K562 (cell line): Measurements from ENCODE around the gene UBE3B. TPM values are rescaled to one million over a fixed set of nuclear protein-coding genes. Genes with fewer than 3 reads are reported as not detected.

Experiments
- ATF3 ChIP-seq, 2 experiments: fragments of 450-650 bp in 1 of 2; sonication (generic) in 1 of 2; formaldehyde crosslinking in 1 of 2; IDR thresholded peaks in 1 of 2; conservative IDR thresholded peaks in 1 of 2; 2 replicates each; pipeline versions ENCODE4 v1.6.1 to v1.8.1; 2016 to 2023; ENCODE audit warnings: mild to moderate bottlenecking in 2 of 2, moderate library complexity in 2 of 2, inconsistent platforms in 1 of 2, missing genetic modification reagents in 1 of 2
- CHD2 ChIP-seq: IDR thresholded peaks from 2 replicates; pipeline ENCODE4 v1.6.1; 2011; ENCODE audit warnings: low read depth, low read length
- ERF ChIP-seq: fragments of 450-650 bp; formaldehyde crosslinking; IDR thresholded peaks from 2 replicates; pipeline ENCODE4 v1.4.0; 2020; ENCODE audit warnings: mild to moderate bottlenecking, mixed read lengths
- FOXK1 ChIP-seq: sonication (generic); formaldehyde crosslinking; IDR thresholded peaks from 2 replicates; pipeline ENCODE4 v1.8.0; 2022; ENCODE audit warnings: missing genetic modification reagents, mild to moderate bottlenecking, borderline replicate concordance
- LCOR ChIP-seq: sonication (generic); formaldehyde crosslinking; IDR thresholded peaks from 2 replicates; pipeline ENCODE4 v1.8.0; 2022; ENCODE audit warnings: mild to moderate bottlenecking, missing genetic modification reagents
- MCM7 ChIP-seq, 2 experiments: fragments of 450-650 bp; IDR thresholded peaks; 2 replicates each; pipeline ENCODE4 v1.6.1; 2016 to 2018
- RB1 ChIP-seq: fragments of 450-650 bp; IDR thresholded peaks from 2 replicates; pipeline ENCODE4 v1.6.1; 2017; ENCODE audit warnings: low read depth, mild to moderate bottlenecking
- SMARCA5 ChIP-seq: fragments of 450-650 bp; IDR thresholded peaks from 2 replicates; pipeline ENCODE4 v1.6.1; 2016
- SMARCC2 ChIP-seq: fragments of 450-650 bp; IDR thresholded peaks from 2 replicates; pipeline ENCODE4 v1.6.1; 2017; ENCODE audit warnings: antibody characterized with exemption, moderate library complexity, mild to moderate bottlenecking, low read depth
- TFAP4 ChIP-seq: sonication (generic); formaldehyde crosslinking; IDR thresholded peaks from 2 replicates; pipeline ENCODE4 v1.8.0; 2022; ENCODE audit warnings: missing genetic modification reagents, mild to moderate bottlenecking, moderate library complexity, borderline replicate concordance
- XRCC5 ChIP-seq: fragments of 200-400 bp; formaldehyde crosslinking; IDR thresholded peaks from 2 replicates; pipeline ENCODE4 v1.6.1; 2017; ENCODE audit warnings: low read depth, mild to moderate bottlenecking, low read length
- ZFP30 ChIP-seq: fragments of 250-450 bp; sonication (Bioruptor Pico); IDR thresholded peaks from 2 replicates; pipeline ENCODE4 v1.8.0; 2022; ENCODE audit warnings: moderate library complexity, mild to moderate bottlenecking, inconsistent platforms, borderline replicate concordance
- ZNF24 ChIP-seq: fragments of 450-650 bp; IDR thresholded peaks from 2 replicates; pipeline ENCODE4 v1.6.1; 2016
- ZNF311 ChIP-seq: fragments of 250-450 bp; sonication (Bioruptor Pico); IDR thresholded peaks from 2 replicates; pipeline ENCODE4 v1.4.0; 2020; ENCODE audit warnings: mild to moderate bottlenecking, moderate library complexity
- polyA plus RNA-seq, 8 experiments: library from polyadenylated mRNA; depleted of rRNA in 4 of 8; stranded (reverse) in 5 of 8; unstranded in 3 of 8; fragments of >200 nt; fragmentation: Nextera tagmentation in 2 of 8; fragmentation: Illumina TruSeq in 1 of 8; extraction: Ambion mirVana in 2 of 8; extraction: Trizol in 1 of 8; gene quantifications; 2 replicates each; pipeline versions ENCODE4 v1.2.1 to v1.2.3, GENCODE V29; 2011 to 2014; ENCODE audit warnings: inconsistent platforms in 1 of 8, missing spikeins in 1 of 8
- total RNA-seq, 7 experiments: library from RNA; depleted of rRNA in 6 of 7; stranded (reverse); fragments of >200 nt in 6 of 7; fragmentation: Illumina TruSeq in 2 of 7; extraction: Trizol in 2 of 7; gene quantifications; 2 replicates each; pipeline versions ENCODE4 v1.2.1 to v1.2.3, GENCODE V29; 2011 to 2021; ENCODE audit warnings: low replicate concordance in 1 of 7
- TF ChIP-seq, protein P1 (sequence below): fragments of 450-650 bp; formaldehyde crosslinking; IDR thresholded peaks from 2 replicates; pipeline ENCODE4 v1.4.0; 2020; ENCODE audit warnings: mild to moderate bottlenecking, moderate library complexity
- TF ChIP-seq, protein P2 (sequence below): fragments of 450-650 bp; formaldehyde crosslinking; IDR thresholded peaks from 2 replicates; pipeline ENCODE4 v1.4.0; 2020; ENCODE audit warnings: mild to moderate bottlenecking, moderate library complexity
- TF ChIP-seq, protein P3 (sequence below): IDR thresholded peaks from 2 replicates; pipeline ENCODE4 v1.6.1; 2014; ENCODE audit warnings: antibody characterized with exemption

Gene UBE3B
- total and polyA plus RNA-seq, 9 of the 15 experiments (the other 6 are each of a cell fraction or from before 2014, with no cell fraction given), result 7.6 to 23.6 (median 15.5) TPM

GRCh38 chr12:109573029-109573913 is 95.8 kb downstream of the UBE3B start, which contains the start of the genes MMAB and MVK (continued):
- TF ChIP-seq RB1 (peak; percentile 87; the same call in 1 of the 2 replicates), ZFP30 (CRISPR knock-in tag) (no peak), SMARCC2 (peak; percentile 58; the same call in 1 of the 2 replicates), ZNF24 (peak; percentile 47; the same call in 1 of the 2 replicates), SMARCA5 (no peak), CHD2 (peak; percentile 71; the same call in 1 of the 2 replicates), TFAP4 (CRISPR knock-in tag) (peak; percentile 96), ERF (CRISPR knock-in tag) (peak; percentile 83), LCOR (CRISPR knock-in tag) (no peak), FOXK1 (0 out of 2 replicates have a peak, but pooled peaks have one; percentile 72), XRCC5 (no peak), ATF3 (IDR thresholded peaks at IDR 0.05) (peak; percentile 97), ATF3 (CRISPR knock-in tag; conservative IDR thresholded peaks at IDR 0.05) (peak; percentile 59; the same call in 1 of the 2 replicates), ZNF311 (CRISPR knock-in tag) (no peak), MCM7 (IDR thresholded peaks at IDR 0.05) (no peak)
- TF ChIP-seq, protein P1, sequence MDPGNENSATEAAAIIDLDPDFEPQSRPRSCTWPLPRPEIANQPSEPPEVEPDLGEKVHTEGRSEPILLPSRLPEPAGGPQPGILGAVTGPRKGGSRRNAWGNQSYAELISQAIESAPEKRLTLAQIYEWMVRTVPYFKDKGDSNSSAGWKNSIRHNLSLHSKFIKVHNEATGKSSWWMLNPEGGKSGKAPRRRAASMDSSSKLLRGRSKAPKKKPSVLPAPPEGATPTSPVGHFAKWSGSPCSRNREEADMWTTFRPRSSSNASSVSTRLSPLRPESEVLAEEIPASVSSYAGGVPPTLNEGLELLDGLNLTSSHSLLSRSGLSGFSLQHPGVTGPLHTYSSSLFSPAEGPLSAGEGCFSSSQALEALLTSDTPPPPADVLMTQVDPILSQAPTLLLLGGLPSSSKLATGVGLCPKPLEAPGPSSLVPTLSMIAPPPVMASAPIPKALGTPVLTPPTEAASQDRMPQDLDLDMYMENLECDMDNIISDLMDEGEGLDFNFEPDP (CRISPR knock-in tag), result no peak
- TF ChIP-seq, protein P2, sequence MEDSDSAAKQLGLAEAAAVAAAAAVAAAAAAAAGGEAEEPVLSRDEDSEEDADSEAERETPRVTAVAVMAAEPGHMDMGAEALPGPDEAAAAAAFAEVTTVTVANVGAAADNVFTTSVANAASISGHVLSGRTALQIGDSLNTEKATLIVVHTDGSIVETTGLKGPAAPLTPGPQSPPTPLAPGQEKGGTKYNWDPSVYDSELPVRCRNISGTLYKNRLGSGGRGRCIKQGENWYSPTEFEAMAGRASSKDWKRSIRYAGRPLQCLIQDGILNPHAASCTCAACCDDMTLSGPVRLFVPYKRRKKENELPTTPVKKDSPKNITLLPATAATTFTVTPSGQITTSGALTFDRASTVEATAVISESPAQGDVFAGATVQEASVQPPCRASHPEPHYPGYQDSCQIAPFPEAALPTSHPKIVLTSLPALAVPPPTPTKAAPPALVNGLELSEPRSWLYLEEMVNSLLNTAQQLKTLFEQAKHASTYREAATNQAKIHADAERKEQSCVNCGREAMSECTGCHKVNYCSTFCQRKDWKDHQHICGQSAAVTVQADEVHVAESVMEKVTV (CRISPR knock-in tag), result no peak
- TF ChIP-seq, protein P3, sequence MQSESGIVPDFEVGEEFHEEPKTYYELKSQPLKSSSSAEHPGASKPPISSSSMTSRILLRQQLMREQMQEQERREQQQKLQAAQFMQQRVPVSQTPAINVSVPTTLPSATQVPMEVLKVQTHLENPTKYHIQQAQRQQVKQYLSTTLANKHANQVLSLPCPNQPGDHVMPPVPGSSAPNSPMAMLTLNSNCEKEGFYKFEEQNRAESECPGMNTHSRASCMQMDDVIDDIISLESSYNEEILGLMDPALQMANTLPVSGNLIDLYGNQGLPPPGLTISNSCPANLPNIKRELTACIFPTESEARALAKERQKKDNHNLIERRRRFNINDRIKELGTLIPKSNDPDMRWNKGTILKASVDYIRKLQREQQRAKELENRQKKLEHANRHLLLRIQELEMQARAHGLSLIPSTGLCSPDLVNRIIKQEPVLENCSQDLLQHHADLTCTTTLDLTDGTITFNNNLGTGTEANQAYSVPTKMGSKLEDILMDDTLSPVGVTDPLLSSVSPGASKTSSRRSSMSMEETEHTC, result peak; percentile 58; the same call in 1 of the 2 replicates
